ENCODE data around the gene NOC2L.

- TF ChIP-seq EP300 (IDR thresholded peaks at IDR 0.05) (no peak), POLR2A (IDR thresholded peaks at IDR 0.05) (no peak)
Measured at GRCh38 chr1:950881-951280, 8.2 kb downstream of the NOC2L start.
